ENCODE measurements around the gene ATP11B.

DNA sequence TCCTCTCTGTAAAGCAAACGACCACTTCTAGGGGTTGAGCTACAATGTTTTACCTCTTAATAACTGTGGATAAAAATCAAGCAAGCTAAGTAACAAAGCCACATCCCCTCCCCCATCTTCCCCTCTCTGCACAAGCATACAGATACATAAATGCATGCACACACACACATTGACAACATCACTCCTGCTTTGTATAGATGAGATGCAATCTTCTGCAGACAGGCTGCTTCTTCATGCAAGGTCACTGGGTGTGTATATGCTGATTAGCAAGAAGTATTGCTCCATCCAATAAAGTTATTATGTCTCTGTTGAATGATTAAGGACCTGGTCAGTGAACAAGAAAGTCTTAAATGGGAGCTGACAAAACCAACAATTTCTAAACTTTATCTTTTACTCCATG, 8.8 kb upstream of the ATP11B start:
- TF ChIP-seq ZFP30 (CRISPR knock-in tag; IDR thresholded peaks at IDR 0.05) (no peak), BACH2 (CRISPR knock-in tag; IDR thresholded peaks at IDR 0.05; ENCODE audit: borderline replicate concordance) (no peak)
